HEK293 (cell line): ENCODE data around the gene TANC1.

Experiments used
- CTCF ChIA-PET: fragments of 350-600 bp; formaldehyde crosslinking; extraction: SDS; loops from one replicate; lab custom pipeline; 2021; ENCODE audit warnings: antibody characterized with exemption; lab: Yijun Ruan, JAX
- POLR2A ChIA-PET: fragments of 300-600 bp; formaldehyde crosslinking; extraction: SDS; loops from one replicate; lab custom pipeline; 2020; ENCODE audit warnings: antibody characterized with exemption, inconsistent platforms; lab: Yijun Ruan, JAX
- H3K27ac ChIP-seq: fragments of 200-500 bp; sonication (Bioruptor generic); 2 replicates; pipeline ENCODE4 v1.5.1; 2014; ENCODE audit warnings: low read depth, low read length, control low read depth, inconsistent platforms; ENCODE audit errors: extremely low read depth
- H3K36me3 ChIP-seq, 2 experiments: fragments of 200-500 bp in 1 of 2; sonication (Bioruptor generic) in 1 of 2; 1 replicate in 1 of 2; 2 replicates in 1 of 2; pipeline ENCODE4 v1.5.1; 2014 to 2017; ENCODE audit warnings: inconsistent platforms in 2 of 2, low read length in 2 of 2; ENCODE audit not compliant: control insufficient read depth in 2 of 2, insufficient read depth in 1 of 2
- H3K4me1 ChIP-seq: fragments of 200-500 bp; sonication (Bioruptor generic); 2 replicates; pipeline ENCODE4 v1.5.1; 2014; ENCODE audit warnings: mild to moderate bottlenecking, low read length, inconsistent platforms; ENCODE audit not compliant: control insufficient read depth, insufficient read depth
- H3K4me3 ChIP-seq: 2 replicates; pipeline ENCODE4 v1.5.1; 2011; ENCODE audit warnings: low read depth, mild to moderate bottlenecking, control low read depth, low read length, moderate library complexity
- H3K9me3 ChIP-seq: fragments of 200-500 bp; sonication (Bioruptor generic); 2 replicates; pipeline ENCODE4 v1.5.1; 2014; ENCODE audit warnings: low read depth, low read length, inconsistent platforms; ENCODE audit not compliant: control insufficient read depth, insufficient read depth
- GLIS1 ChIP-seq: fragments of 450-650 bp; formaldehyde crosslinking; IDR thresholded peaks from 2 replicates; pipeline ENCODE4 v1.5.1; 2016; ENCODE audit warnings: missing biosample characterization, missing genetic modification characterization
- KLF9 ChIP-seq: fragments of 450-650 bp; formaldehyde crosslinking; IDR thresholded peaks from 2 replicates; pipeline ENCODE4 v1.5.1; 2016; ENCODE audit warnings: missing biosample characterization, missing genetic modification characterization, low read depth
- SP7 ChIP-seq: fragments of 450-650 bp; formaldehyde crosslinking; IDR thresholded peaks from 2 replicates; pipeline ENCODE4 v1.5.1; 2016; ENCODE audit warnings: missing biosample characterization, missing genetic modification characterization
- ZBTB48 ChIP-seq: fragments of 450-650 bp; formaldehyde crosslinking; IDR thresholded peaks from 2 replicates; pipeline ENCODE4 v1.5.1; 2016; ENCODE audit warnings: missing biosample characterization, missing genetic modification characterization
- ZBTB7A ChIP-seq: fragments of 450-650 bp; formaldehyde crosslinking; IDR thresholded peaks from 2 replicates; pipeline ENCODE4 v1.5.1; 2016; ENCODE audit warnings: low read depth, missing biosample characterization, missing genetic modification characterization
- ZBTB8A ChIP-seq: fragments of 450-650 bp; formaldehyde crosslinking; IDR thresholded peaks from 2 replicates; pipeline ENCODE4 v1.5.1; 2016; ENCODE audit warnings: missing biosample characterization, missing genetic modification characterization
- ZNF2 ChIP-seq: fragments of 450-650 bp; formaldehyde crosslinking; IDR thresholded peaks from 2 replicates; pipeline ENCODE4 v1.5.1; 2016; ENCODE audit warnings: missing biosample characterization, missing genetic modification characterization
- ZNF202 ChIP-seq: fragments of 450-650 bp; formaldehyde crosslinking; IDR thresholded peaks from 2 replicates; pipeline ENCODE4 v1.5.1; 2016; ENCODE audit warnings: missing biosample characterization, missing genetic modification characterization, borderline replicate concordance
- ZNF521 ChIP-seq: fragments of 450-650 bp; formaldehyde crosslinking; IDR thresholded peaks from 2 replicates; pipeline ENCODE4 v1.5.1; 2017; ENCODE audit warnings: missing biosample characterization, mild to moderate bottlenecking, missing genetic modification characterization
- ZNF548 ChIP-seq: fragments of 450-650 bp; formaldehyde crosslinking; IDR thresholded peaks from 2 replicates; pipeline ENCODE4 v1.5.1; 2016; ENCODE audit warnings: missing biosample characterization, missing genetic modification characterization
- ZNF555 ChIP-seq: fragments of 450-650 bp; formaldehyde crosslinking; conservative IDR thresholded peaks from 2 replicates; pipeline ENCODE4 v1.5.1; 2017; ENCODE audit warnings: missing biosample characterization, mild to moderate bottlenecking, missing genetic modification characterization, inconsistent platforms
- ZNF623 ChIP-seq: fragments of 450-650 bp; formaldehyde crosslinking; IDR thresholded peaks from 2 replicates; pipeline ENCODE4 v1.5.1; 2016; ENCODE audit warnings: missing biosample characterization, missing genetic modification characterization
- ZNF629 ChIP-seq: fragments of 450-650 bp; formaldehyde crosslinking; IDR thresholded peaks from 2 replicates; pipeline ENCODE4 v1.5.1; 2017; ENCODE audit warnings: missing biosample characterization, missing genetic modification characterization
- ZNF677 ChIP-seq: fragments of 450-650 bp; IDR thresholded peaks from 2 replicates; pipeline ENCODE4 v1.5.0; 2018; ENCODE audit warnings: missing biosample characterization, mild to moderate bottlenecking, missing genetic modification characterization, moderate library complexity
- TF ChIP-seq, protein P1 (sequence below): fragments of 450-650 bp; formaldehyde crosslinking; IDR thresholded peaks from 2 replicates; pipeline ENCODE4 v1.5.1; 2016; ENCODE audit warnings: missing biosample characterization, missing genetic modification characterization
- TF ChIP-seq, protein P2 (sequence below): fragments of 450-650 bp; formaldehyde crosslinking; IDR thresholded peaks from 2 replicates; pipeline ENCODE4 v1.5.1; 2016; ENCODE audit warnings: missing biosample characterization, missing genetic modification characterization
- TF ChIP-seq, protein P3 (sequence below): fragments of 450-650 bp; formaldehyde crosslinking; IDR thresholded peaks from 2 replicates; pipeline ENCODE4 v1.5.1; 2016; ENCODE audit warnings: missing biosample characterization, missing genetic modification characterization
- TF ChIP-seq, protein P4 (sequence below): fragments of 450-650 bp; formaldehyde crosslinking; IDR thresholded peaks from 2 replicates; pipeline ENCODE4 v1.5.1; 2016; ENCODE audit warnings: missing biosample characterization, missing genetic modification characterization

Gene TANC1

DNA sequence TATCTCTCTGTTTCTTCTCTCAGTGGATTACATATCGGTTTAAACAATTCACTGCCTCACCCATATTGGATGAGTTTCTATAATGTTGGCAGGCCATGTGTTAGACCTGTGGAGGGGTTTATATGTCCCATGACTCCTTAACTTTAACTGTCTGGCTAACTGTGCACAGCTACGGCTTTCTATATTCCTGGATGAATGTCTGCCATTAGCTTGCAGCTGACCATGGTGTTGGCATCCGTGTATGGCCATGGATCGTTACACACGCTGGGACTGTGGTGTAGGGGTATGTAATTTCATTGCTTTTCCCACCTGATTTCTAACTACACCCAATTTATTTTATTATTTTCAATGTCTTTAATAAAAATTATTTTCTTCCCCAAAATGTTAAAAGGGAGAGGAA, 3.3 kb upstream of the TANC1 start:
- Histone ChIP-seq H3K4me1 (peaks cover 18% of the 10 kb centered on the region), H3K27ac (no peak overlapping the region), H3K36me3 (no peaks in the 10 kb centered on the region), H3K9me3 (no peaks in the 10 kb centered on the region), H3K4me3 (no peak overlapping the region)
- TF ChIP-seq ZBTB7A (tag by site-specific recombination) (no peak), ZNF677 (tag by site-specific recombination) (no peak), ZNF629 (tag by site-specific recombination) (no peak), KLF9 (no peak), ZNF623 (tag by site-specific recombination) (no peak), GLIS1 (tag by site-specific recombination) (no peak)
- TF ChIP-seq, protein P1, sequence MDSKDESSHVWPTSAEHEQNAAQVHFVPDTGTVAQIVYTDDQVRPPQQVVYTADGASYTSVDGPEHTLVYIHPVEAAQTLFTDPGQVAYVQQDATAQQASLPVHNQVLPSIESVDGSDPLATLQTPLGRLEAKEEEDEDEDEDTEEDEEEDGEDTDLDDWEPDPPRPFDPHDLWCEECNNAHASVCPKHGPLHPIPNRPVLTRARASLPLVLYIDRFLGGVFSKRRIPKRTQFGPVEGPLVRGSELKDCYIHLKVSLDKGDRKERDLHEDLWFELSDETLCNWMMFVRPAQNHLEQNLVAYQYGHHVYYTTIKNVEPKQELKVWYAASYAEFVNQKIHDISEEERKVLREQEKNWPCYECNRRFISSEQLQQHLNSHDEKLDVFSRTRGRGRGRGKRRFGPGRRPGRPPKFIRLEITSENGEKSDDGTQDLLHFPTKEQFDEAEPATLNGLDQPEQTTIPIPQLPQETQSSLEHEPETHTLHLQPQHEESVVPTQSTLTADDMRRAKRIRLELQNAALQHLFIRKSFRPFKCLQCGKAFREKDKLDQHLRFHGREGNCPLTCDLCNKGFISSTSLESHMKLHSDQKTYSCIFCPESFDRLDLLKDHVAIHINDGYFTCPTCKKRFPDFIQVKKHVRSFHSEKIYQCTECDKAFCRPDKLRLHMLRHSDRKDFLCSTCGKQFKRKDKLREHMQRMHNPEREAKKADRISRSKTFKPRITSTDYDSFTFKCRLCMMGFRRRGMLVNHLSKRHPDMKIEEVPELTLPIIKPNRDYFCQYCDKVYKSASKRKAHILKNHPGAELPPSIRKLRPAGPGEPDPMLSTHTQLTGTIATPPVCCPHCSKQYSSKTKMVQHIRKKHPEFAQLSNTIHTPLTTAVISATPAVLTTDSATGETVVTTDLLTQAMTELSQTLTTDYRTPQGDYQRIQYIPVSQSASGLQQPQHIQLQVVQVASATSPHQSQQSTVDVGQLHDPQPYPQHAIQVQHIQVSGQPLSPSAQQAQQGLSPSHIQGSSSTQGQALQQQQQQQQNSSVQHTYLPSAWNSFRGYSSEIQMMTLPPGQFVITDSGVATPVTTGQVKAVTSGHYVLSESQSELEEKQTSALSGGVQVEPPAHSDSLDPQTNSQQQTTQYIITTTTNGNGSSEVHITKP (tag by site-specific recombination) = 0 out of 2 replicates have a peak, but pooled peaks have one; percentile 38
- ChIA-PET CTCF (interaction anchor here (1.1 kb wide), 1 partner anchor 32 kb away, joined by 3 read pairs; no protein-coding TSS in a partner anchor), POLR2A (interaction anchor here (5.3 kb wide), 1 partner anchor 12 kb away, joined by 57 read pairs; no protein-coding TSS in a partner anchor)

DNA sequence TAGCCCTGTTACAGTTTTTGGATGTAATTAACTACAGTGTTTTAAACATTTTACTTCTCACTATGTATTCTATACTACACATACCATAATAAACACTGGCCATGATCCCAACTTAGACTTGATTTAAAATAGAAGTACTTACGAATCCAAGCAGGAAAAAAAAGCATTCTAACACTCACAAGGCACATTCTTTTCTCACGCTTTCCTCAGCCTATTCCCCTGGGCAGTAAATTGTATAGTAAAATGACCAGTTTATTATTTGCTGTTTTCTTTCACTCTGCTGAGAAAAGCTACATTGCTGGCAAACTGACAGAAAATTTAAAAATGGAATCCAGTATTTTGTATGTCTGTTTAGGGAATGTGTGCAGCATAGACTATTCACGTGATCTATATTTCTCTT, 2.8 kb upstream of the TANC1 start:
- Histone ChIP-seq H3K9me3 (no peaks in the 10 kb centered on the region), H3K36me3 (no peaks in the 10 kb centered on the region), H3K4me3 (no peak overlapping the region), H3K4me1 (peaks cover 18% of the 10 kb centered on the region), H3K27ac (no peak overlapping the region)
- no peak for TF ChIP-seq ZNF555 (tag by site-specific recombination)
- TF ChIP-seq SP7 (tag by site-specific recombination) = no peak
- no peak for TF ChIP-seq ZBTB48
- TF ChIP-seq, protein P2, sequence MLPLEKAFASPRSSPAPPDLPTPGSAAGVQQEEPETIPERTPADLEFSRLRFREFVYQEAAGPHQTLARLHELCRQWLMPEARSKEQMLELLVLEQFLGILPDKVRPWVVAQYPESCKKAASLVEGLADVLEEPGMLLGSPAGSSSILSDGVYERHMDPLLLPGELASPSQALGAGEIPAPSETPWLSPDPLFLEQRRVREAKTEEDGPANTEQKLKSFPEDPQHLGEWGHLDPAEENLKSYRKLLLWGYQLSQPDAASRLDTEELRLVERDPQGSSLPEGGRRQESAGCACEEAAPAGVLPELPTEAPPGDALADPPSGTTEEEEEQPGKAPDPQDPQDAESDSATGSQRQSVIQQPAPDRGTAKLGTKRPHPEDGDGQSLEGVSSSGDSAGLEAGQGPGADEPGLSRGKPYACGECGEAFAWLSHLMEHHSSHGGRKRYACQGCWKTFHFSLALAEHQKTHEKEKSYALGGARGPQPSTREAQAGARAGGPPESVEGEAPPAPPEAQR (tag by site-specific recombination) = no peak
- TF ChIP-seq GLIS1 (tag by site-specific recombination) = no peak
- TF ChIP-seq ZNF629 (tag by site-specific recombination) = no peak
- TF ChIP-seq ZNF548 (tag by site-specific recombination) = no peak
- TF ChIP-seq, protein P3, sequence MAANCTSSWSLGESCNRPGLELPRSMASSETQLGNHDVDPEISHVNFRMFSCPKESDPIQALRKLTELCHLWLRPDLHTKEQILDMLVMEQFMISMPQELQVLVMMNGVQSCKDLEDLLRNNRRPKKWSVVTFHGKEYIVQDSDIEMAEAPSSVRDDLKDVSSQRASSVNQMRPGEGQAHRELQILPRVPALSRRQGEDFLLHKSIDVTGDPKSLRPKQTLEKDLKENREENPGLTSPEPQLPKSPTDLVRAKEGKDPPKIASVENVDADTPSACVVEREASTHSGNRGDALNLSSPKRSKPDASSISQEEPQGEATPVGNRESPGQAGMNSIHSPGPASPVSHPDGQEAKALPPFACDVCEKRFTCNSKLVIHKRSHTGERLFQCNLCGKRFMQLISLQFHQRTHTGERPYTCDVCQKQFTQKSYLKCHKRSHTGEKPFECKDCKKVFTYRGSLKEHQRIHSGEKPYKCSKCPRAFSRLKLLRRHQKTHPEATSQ (tag by site-specific recombination) = no peak
- TF ChIP-seq ZBTB8A = no peak
- TF ChIP-seq ZNF2 = no peak
- TF ChIP-seq ZNF202 (tag by site-specific recombination) = no peak
- TF ChIP-seq, protein P1 (tag by site-specific recombination) = no peak
- TF ChIP-seq ZNF521 (tag by site-specific recombination) = no peak
- TF ChIP-seq, protein P4, sequence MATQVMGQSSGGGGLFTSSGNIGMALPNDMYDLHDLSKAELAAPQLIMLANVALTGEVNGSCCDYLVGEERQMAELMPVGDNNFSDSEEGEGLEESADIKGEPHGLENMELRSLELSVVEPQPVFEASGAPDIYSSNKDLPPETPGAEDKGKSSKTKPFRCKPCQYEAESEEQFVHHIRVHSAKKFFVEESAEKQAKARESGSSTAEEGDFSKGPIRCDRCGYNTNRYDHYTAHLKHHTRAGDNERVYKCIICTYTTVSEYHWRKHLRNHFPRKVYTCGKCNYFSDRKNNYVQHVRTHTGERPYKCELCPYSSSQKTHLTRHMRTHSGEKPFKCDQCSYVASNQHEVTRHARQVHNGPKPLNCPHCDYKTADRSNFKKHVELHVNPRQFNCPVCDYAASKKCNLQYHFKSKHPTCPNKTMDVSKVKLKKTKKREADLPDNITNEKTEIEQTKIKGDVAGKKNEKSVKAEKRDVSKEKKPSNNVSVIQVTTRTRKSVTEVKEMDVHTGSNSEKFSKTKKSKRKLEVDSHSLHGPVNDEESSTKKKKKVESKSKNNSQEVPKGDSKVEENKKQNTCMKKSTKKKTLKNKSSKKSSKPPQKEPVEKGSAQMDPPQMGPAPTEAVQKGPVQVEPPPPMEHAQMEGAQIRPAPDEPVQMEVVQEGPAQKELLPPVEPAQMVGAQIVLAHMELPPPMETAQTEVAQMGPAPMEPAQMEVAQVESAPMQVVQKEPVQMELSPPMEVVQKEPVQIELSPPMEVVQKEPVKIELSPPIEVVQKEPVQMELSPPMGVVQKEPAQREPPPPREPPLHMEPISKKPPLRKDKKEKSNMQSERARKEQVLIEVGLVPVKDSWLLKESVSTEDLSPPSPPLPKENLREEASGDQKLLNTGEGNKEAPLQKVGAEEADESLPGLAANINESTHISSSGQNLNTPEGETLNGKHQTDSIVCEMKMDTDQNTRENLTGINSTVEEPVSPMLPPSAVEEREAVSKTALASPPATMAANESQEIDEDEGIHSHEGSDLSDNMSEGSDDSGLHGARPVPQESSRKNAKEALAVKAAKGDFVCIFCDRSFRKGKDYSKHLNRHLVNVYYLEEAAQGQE = no peak
- CTCF ChIA-PET = interaction anchor here (0.7 to 1.6 kb wide), 5 partner anchors 12 to 153 kb away, joined by 3 to 9 read pairs (median 3); no protein-coding TSS in a partner anchor
- POLR2A ChIA-PET = interaction anchor here (5.3 kb wide), 1 partner anchor 12 kb away, joined by 57 read pairs; no protein-coding TSS in a partner anchor
